Erythroblast (primary cell): ENCODE measurements around the gene LAYN.

Experiments used
- DNase-seq, 2 experiments: peaks; one replicate each; lab custom pipeline; 2025; lab: John Stamatoyannopoulos, UW
- GATA1 ChIP-seq: IDR thresholded peaks from 2 replicates; pipeline ENCODE4 v1.6.1; 2011; ENCODE audit warnings: low read depth, mild to moderate bottlenecking, control low read depth, low read length, moderate library complexity
- POLR2A ChIP-seq: IDR thresholded peaks from 2 replicates; pipeline ENCODE4 v1.6.1; 2011; ENCODE audit warnings: mild to moderate bottlenecking, low read length

Gene LAYN

DNA sequence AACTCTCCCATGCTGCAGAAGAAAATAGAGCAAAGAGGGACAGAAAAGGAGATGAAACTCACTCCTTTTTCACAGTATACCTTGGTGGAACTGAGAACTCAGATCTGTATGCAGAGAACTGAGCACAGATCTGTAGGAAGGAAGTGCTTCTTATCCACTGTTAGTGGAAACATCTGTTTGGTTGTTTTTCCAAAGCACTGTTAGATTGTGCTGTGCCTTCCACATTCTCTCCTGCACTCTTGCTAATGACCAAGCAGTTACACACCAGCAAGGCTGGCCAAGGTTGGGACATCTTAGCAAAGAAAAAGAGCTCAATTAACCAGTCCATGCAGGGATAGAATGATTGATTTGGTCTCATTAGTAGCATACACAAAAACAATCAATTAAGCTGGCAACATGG is 41.6 kb downstream of the LAYN start:
- TF ChIP-seq POLR2A (no peak), GATA1 (no peak)
- no peak for DNase-seq

DNA sequence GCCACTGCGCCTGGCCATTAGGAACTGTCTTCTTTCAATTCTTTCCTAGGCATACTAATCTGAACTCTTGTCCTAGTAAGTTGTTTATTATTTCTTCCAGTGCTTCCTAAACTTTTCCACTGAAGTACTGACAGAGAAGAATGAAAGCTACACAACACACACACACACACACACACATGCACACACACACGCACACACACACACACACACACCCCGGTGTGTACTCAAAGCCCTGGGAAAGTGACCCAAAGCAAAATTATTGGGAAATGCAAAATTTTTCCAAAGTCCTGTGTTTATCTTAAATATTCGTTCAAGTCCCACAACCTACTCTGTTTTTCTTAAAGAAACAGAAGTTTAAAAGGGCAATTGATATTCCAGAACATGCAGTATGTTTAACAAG is 42.4 kb downstream of the LAYN start:
- no peak for TF ChIP-seq POLR2A
- TF ChIP-seq GATA1: no peak
- no peak for DNase-seq

DNA sequence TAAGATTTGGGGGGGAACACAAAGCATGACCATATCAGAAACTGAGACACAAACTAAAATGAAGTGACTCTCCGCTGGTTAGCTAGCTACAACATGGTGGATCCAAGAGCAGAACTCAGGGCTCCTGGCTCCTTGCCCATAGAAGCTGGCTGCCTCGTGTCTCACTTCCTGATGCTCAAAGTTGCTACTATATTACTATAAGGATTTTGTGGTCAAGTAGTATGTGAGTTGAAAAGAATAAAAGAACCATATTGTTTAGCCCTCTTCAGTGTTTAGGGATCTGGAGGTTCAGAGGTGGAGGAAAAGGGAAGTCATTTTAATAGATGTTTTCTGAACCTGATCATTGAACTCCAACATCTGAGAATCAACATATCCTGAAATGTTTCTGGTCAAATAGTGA is 44.9 kb downstream of the LAYN start:
- DNase-seq: no peak
- TF ChIP-seq POLR2A (no peak), GATA1 (no peak)

DNA sequence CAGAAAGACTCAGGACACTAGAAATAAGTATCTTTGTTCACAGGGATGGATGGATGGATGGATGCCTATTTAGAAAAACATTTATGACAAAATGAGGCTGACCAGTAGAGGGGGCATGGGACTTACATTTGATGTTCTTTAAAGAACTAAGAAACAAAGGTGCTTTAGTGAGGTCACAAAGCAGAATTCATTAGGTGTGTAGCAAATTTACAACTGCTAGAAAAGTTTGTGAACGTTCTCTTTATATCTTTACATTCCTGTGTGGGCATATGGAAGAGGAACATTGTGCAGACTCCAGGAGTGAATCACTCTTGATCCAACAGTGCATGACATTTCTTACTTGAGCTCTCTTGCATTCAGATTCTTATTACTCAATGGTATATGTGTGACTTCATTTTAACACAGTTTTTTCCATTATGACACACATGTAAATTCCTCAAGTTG is 45.9 kb downstream of the LAYN start:
- TF ChIP-seq POLR2A (no peak), GATA1 (no peak)
- peak; percentile 55 to 76 for DNase-seq

DNA sequence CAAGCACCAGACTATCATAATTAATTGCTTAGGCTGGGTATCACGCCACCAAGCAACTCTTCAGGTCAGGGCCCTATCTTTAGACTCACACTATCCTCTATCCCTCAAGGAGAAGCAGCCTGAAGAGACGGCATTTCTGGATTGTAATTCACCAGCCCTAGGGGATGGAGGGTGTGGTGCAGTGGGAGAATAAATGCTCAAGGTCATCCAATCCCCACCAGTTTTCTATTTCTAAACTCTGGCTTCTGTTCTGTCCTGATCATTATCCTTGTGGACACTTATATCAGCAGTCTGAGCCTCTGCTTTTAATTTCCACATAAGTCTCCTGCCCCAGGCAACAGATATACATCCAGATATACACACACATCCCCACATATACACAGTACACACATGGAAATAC is 48.6 kb downstream of the LAYN start:
- DNase-seq: no peak
- TF ChIP-seq POLR2A (no peak), GATA1 (no peak)

DNA sequence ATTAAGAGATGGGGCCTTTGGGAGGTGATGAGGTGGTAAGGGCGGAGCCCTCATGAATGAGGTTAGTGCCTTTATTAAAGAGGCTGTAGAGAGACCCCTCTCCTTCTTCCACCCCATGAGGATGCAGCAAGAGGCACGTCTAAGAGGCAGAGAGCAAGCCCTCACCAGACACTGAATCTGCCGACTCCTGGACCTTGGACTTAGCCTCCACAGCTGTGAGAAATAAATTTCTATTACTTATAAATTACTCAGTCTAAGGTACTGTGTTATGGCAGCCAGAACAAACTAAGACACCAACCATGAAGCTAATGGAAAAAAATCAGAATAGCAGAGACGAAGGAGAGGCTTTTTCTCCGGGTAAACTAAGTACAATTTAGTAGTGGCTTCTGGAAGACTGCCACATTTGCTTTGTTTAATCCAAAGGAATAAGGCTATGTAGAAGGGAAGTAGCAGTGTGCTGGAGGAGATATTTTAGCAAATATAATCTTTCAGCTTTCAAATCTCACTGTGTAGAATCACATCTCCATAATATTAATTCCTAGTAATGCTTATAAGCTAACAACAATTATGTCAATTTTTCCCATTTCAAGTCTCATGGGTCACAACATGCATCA is 49.5 kb downstream of the LAYN start:
- TF ChIP-seq GATA1 (no peak), POLR2A (no peak)
- DNase-seq: no peak

DNA sequence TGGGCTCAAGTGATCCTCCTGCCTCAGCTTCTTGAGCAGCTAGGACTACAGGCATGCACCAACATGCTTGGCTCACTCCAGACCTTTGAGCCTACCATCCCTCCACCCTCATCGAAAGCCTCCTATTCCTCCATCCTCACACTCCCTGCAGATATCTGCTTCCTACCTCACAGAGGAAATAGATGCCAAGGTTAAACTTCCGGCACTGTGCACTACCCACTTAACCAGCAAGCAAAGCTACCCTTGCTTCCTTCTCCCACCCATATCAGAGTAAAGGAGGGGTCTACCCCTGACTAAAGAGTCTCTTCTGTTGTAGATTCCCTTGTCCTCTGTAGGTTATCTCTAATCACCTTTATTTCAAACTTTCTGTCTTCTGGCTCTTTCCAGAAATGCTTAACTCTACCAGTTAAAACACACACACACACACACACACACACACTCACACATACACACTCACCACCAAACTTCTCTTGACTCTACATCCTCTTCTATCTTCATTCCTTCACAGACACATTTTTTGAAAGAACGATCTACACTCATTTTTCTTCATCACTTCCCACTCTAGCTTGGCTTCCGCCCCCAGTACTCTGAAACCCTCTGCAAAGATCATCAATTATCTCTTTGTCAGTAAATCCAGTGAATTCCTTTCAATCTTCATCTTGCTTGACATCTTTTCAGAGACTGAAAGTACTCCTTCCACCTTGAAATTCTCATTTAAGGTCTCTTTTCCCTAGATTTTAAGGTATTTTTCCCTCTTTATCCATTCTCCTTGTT is 50.9 kb downstream of the LAYN start:
- TF ChIP-seq POLR2A (no peak), GATA1 (no peak)
- no peak for DNase-seq

DNA sequence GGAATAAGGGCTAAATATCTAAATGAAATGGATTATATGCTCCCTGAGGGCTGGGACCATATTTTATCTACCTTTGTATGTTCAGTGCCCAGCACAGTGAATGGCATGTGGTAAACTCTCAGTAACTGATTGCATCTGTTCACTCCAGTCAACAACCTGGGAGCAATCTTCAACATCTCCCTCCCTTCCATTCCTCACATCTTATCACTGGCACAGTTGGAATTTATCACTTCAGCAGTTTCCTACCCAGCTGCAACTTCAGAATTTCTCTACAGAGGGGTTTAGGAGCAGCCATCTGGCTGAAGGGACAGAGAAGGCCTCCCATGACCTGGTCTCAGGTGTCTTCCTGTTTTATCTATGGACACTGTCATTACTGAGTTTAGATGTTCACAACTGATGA is 52.0 kb downstream of the LAYN start:
- TF ChIP-seq GATA1: no peak
- TF ChIP-seq POLR2A: no peak
- DNase-seq: no peak

DNA sequence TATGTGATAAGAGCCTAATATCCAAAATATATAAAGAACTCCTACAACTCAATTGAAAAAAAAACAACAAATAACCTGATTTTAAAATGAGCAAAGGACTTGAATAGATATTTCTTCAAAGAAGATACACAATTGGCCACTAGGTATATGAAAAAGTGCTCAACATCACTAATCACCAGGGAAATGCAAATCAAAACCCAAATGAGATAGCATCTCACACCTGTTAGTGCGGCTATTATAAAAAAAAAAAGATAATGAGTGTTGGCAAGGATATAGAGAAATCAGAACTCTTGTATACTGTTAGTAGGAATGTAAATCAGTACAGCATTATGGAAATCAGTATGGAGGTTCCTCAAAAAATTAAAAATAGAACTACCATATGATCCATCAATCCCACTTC is 55.8 kb downstream of the LAYN start:
- TF ChIP-seq GATA1: no peak
- TF ChIP-seq POLR2A: no peak
- no peak for DNase-seq

DNA sequence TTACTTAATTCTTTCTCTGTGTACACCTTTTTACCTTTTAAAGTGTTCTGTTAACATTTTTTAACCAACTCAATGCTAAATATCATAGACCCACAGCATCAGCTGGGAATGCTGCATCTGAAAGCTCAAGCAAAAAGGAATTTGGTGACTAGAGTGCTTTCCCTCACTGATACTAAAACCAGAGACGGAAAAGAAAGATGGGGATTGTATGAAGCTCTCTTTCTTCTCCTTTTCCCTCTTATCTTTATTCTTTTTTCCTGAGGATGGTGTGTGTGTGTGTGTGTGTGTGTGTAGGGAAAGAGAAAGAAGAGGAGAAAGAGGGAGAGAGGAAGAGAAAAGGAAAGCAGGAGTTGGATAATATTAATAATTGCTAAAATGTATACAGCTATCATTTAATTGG is 57.6 kb downstream of the LAYN start:
- TF ChIP-seq POLR2A: no peak
- TF ChIP-seq GATA1: no peak
- no peak for DNase-seq

DNA sequence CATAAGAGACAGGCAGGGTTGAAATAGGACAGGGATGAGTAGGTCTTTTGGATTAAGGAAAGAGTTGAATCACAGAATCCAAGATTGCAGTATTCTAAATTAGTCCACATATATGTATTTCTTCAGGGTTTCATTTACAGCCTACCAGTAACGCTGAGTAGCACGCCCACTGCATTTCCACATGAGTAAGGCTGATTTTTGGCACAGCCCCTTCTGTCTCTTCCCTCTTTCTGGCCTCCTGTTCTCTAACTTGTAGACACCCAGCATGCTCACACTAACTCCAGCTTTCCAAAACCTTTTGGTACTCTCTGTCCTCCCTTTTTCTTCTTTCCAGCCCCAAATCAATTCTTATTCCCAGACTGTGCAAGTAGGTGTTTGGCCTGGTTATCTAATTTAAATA is 58.0 kb downstream of the LAYN start:
- TF ChIP-seq GATA1: no peak
- DNase-seq: peak in 1 of 2 experiments; percentile 5

DNA sequence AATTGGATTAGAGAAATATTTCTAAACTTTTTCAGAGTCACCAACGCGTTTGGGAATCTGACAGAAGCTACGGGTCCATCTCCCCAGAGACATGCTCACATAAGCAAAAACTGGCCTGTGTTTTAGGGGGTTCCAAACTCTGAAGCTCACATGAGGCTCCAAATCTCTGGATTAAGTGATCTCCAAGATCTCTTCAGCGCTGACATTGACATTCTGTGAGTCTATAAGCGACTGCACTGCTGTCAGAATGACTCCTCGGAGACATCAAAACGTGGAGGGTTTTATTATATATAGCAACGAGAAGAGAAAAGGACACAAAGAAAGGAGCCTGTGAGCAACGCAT is 61.1 kb downstream of the LAYN start:
- no peak for DNase-seq
- TF ChIP-seq GATA1 (no peak), POLR2A (no peak)

DNA sequence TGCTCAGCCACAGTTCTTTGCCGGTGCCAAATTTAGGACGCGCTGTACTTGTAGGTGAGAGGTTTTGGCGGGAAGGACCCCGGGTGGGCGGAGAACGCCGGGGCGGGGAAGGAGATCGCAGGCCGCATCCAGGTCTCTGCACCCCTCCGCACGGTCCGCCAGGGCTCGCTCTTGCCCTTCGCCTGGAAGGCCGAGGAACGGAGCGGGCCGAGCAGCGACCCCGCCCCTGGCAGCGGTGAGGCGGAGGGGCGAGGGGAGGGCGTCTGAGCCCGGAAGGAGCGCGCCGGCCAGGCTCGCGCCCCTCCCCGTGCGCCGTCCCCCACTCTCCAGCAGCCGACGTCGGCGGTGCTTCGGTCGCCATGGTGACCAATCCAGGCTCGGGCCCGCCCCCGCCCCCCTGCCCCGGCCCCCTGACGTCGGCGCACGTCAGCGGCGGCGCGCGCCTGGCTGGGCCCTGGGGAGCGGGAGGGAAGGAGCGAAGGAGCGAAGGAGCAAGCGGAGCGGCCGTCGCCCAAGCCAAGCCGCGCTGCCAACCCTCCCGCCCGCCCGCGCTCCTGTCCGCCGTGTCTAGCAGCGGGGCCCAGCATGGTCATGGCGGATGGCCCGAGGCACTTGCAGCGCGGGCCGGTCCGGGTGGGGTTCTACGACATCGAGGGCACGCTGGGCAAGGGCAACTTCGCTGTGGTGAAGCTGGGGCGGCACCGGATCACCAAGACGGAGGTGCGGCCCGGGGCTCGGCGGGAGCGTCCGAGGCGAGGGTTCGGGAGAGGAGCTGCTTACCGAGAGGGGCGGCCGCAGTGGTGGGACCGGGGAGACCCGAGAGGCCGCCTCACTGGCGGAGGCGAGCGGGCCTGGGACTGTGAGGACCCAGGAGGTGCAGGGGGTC is 61.7 kb downstream of the LAYN start, which contains the start of gene SIK2:
TSS of gene SIK2 (plus strand) at position 471 of the 886 bp plus-strand sequence. CDS start at position 586, 115 bp downstream.
- peak; percentile 98 for DNase-seq
- TF ChIP-seq GATA1 (no peak), POLR2A (peak; percentile 18)
